OCI-LY1 (cell line): ENCODE results near the gene APCDD1.

Experiments used
- CTCF ChIP-seq: fragments of 200-600 bp; sonication (generic), shearing (Covaris generic); IDR thresholded peaks from 2 replicates; pipeline ENCODE4 v1.5.1; 2017; ENCODE audit warnings: mild to moderate bottlenecking, antibody characterized with exemption, low read length, moderate library complexity, mixed read lengths
- EZH2 ChIP-seq: fragments of 200-600 bp; sonication (generic), shearing (Covaris generic); IDR thresholded peaks from 2 replicates; pipeline ENCODE4 v1.8.0; 2017; ENCODE audit warnings: borderline replicate concordance, mixed run types, mild to moderate bottlenecking, antibody characterized with exemption, low read length, moderate library complexity, mixed read lengths

- TF ChIP-seq CTCF (no peak), EZH2 (no peak)
These were observed 70.3 kb downstream of the APCDD1 start for GRCh38 chr18:10524507-10525370.
